Transverse colon (tissue), 4 donors: ENCODE measurements around the gene C16orf96. TPM values are rescaled to one million over a fixed set of nuclear protein-coding genes. Genes with fewer than 3 reads are reported as not detected.

ENCODE experiments used
- DNase-seq: peaks from one replicate; pipeline ENCODE4 v3.0.0-alpha.2; 2019
- H3K27ac ChIP-seq, 4 donors: fragments of 200-600 bp; sonication (generic); 2 replicates each; pipeline ENCODE4 v1.5.1; 2016 to 2018; ENCODE audit warnings: inconsistent platforms in 4 of 4
- H3K27me3 ChIP-seq: fragments of 200-600 bp; sonication (generic); 2 replicates; pipeline ENCODE4 v1.5.1; 2017; ENCODE audit warnings: inconsistent platforms
- H3K36me3 ChIP-seq, 4 donors: fragments of 200-600 bp; sonication (generic); 2 replicates each; pipeline ENCODE4 v1.5.1; 2017 to 2019; ENCODE audit warnings: inconsistent platforms in 4 of 4
- H3K4me1 ChIP-seq, 4 donors: fragments of 200-600 bp; sonication (generic); 2 replicates each; pipeline ENCODE4 v1.5.1; 2017 to 2020; ENCODE audit warnings: inconsistent platforms in 4 of 4
- H3K4me3 ChIP-seq, 4 donors: fragments of 200-600 bp; sonication (generic); 1 replicate in 1 of 4; 2 replicates in 3 of 4; pipeline versions ENCODE4 v1.5.1 to v1.6.1; 2017 to 2019; ENCODE audit warnings: inconsistent platforms in 4 of 4
- H3K9me3 ChIP-seq, 2 donors: fragments of 200-600 bp; sonication (generic); 2 replicates each; pipeline ENCODE4 v1.5.1; 2017 to 2019; ENCODE audit warnings: inconsistent platforms in 2 of 2
- EP300 ChIP-seq: sonication (generic); formaldehyde crosslinking; IDR thresholded peaks from one replicate; pipeline ENCODE4 v1.6.1; 2017; ENCODE audit warnings: antibody characterized with exemption, low read depth
- POLR2A ChIP-seq: fragments of 450-650 bp; IDR thresholded peaks from one replicate; pipeline ENCODE4 v1.6.1; 2016; ENCODE audit warnings: antibody characterized with exemption, mild to moderate bottlenecking, moderate library complexity
- POLR2AphosphoS5 ChIP-seq, 3 donors: sonication (generic); formaldehyde crosslinking; IDR thresholded peaks; one replicate each; pipeline ENCODE4 v1.6.1; 2016; ENCODE audit warnings: antibody characterized with exemption in 3 of 3
- WGBS, 2 donors: methylation state at CpG; one replicate each; pipeline ENCODE4 v1.1.5; 2018; ENCODE audit warnings: low coverage in 1 of 2; 5-methylcytosine and 5-hydroxymethylcytosine counted together
- in situ Hi-C, 4 donors: fragments of 200-750 bp; cut with MboI; loops; one replicate each; pipeline versions ENCODE4 v1.15.0 to v1.15.1; 2017; ENCODE audit warnings: low sequenced_read_pairs in 3 of 4, low pct_ligation_motif_present in 1 of 4, low pct_unique_long_range_greater_than_20kb in 1 of 4
- intact Hi-C: fragments of 100-400 bp; cut with DNase I; formaldehyde crosslinking; loops from one replicate; pipeline ENCODE4 v1.15.1; 2023; ENCODE audit warnings: low total_unique reads
- total RNA-seq, 4 donors: library from RNA; depleted of rRNA; stranded (reverse); fragments of >200 nt; gene quantifications; one replicate each; pipeline ENCODE4 v1.1.0, GENCODE V29; 2016
- TF ChIP-seq, protein P1 (sequence below), 5 experiments: fragments of 200-600 bp in 3 of 5; fragments of 450-650 bp in 2 of 5; sonication (generic) in 3 of 5; IDR thresholded peaks; 1 replicate in 2 of 5; 2 replicates in 3 of 5; pipeline ENCODE4 v1.5.1; 2016 to 2017; ENCODE audit warnings: antibody characterized with exemption in 5 of 5, inconsistent platforms in 3 of 5, mild to moderate bottlenecking in 2 of 5, moderate library complexity in 1 of 5

Gene C16orf96
- total RNA-seq, 4 donors from 2014 or later = not detected

DNA sequence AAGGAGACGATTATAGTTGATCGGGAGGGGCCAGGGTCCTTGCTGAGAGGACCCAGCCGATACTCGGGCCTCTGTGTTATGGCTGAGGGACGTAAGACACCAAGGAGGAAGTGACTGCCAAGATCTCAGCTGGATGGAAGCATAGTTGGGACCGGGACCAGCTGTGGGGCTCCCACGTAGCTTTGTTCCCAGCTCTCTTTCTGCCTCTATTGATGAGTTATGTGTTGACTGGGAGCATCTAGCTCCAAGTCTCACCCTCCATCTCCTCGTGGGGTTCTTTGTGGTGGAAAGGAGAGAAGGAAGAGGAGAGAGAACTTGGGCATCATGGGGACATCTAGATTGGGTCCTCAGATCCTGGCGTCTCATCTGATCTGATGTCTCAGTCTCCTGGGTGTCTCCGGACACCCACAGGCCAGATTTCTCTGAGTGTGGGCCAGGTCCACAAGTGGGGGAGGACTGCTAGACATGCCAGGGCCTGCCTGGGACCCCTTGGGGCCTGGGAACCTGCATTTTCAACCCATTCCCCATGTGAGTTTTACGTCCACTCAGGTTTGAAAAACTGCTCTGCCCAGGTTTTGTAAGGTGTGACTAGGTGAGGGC, 69.5 kb downstream of the C16orf96 start:
- Histone ChIP-seq H3K4me1 (peaks cover 11 to 23% (median 14%) of the 10 kb centered on the region in 4 donors), H3K27ac (peak overlapping the region; percentile 94 to 97 (median 96)), H3K9me3 (no peaks in the 10 kb centered on the region), H3K27me3 (no peaks in the 10 kb centered on the region), H3K4me3 (peak overlapping the region; percentile 92 to 95 (median 94)), H3K36me3 (no peaks in the 10 kb centered on the region)
- intact Hi-C loops (no loop called here), in situ Hi-C loops (no loop called here)
- DNase-seq = no peak
- WGBS, 2 donors = 8% methylated on average over 11 of the region's 11 CpGs; no CpG with 5 or more reads in 1 of the 2 donors
- no peak for TF ChIP-seq EP300
- TF ChIP-seq, protein P1, sequence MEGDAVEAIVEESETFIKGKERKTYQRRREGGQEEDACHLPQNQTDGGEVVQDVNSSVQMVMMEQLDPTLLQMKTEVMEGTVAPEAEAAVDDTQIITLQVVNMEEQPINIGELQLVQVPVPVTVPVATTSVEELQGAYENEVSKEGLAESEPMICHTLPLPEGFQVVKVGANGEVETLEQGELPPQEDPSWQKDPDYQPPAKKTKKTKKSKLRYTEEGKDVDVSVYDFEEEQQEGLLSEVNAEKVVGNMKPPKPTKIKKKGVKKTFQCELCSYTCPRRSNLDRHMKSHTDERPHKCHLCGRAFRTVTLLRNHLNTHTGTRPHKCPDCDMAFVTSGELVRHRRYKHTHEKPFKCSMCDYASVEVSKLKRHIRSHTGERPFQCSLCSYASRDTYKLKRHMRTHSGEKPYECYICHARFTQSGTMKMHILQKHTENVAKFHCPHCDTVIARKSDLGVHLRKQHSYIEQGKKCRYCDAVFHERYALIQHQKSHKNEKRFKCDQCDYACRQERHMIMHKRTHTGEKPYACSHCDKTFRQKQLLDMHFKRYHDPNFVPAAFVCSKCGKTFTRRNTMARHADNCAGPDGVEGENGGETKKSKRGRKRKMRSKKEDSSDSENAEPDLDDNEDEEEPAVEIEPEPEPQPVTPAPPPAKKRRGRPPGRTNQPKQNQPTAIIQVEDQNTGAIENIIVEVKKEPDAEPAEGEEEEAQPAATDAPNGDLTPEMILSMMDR (IDR thresholded peaks at IDR 0.05) = no peak
- no peak for TF ChIP-seq POLR2A
- no peak for TF ChIP-seq POLR2AphosphoS5 (IDR thresholded peaks at IDR 0.05)

- no peak for DNase-seq
- in situ Hi-C loops (no loop called here), intact Hi-C loops (no loop called here)
- H3K27me3 ChIP-seq = no peaks in the 10 kb centered on the region
- peak overlapping the region in 2 of 4 donors; percentile 92 to 94 for H3K4me3 ChIP-seq
- no peaks in the 10 kb centered on the region for H3K9me3 ChIP-seq
- H3K36me3 ChIP-seq = no peaks in the 10 kb centered on the region
- peak overlapping the region in 2 of 4 donors; percentile 95 to 97 for H3K27ac ChIP-seq
- WGBS, 2 donors = 40 to 54% methylated on average over 2 to 6 of the region's 6 CpGs
- peaks cover 11 to 23% (median 14%) of the 10 kb centered on the region in 4 donors for H3K4me1 ChIP-seq
- TF ChIP-seq, protein P1 (IDR thresholded peaks at IDR 0.05) = no peak
- TF ChIP-seq POLR2AphosphoS5 (IDR thresholded peaks at IDR 0.05) = no peak
- TF ChIP-seq EP300 = no peak
- no peak for TF ChIP-seq POLR2A
Observed at GRCh38 chr16:4626396-4626795, 70.3 kb downstream of the C16orf96 start.

DNA sequence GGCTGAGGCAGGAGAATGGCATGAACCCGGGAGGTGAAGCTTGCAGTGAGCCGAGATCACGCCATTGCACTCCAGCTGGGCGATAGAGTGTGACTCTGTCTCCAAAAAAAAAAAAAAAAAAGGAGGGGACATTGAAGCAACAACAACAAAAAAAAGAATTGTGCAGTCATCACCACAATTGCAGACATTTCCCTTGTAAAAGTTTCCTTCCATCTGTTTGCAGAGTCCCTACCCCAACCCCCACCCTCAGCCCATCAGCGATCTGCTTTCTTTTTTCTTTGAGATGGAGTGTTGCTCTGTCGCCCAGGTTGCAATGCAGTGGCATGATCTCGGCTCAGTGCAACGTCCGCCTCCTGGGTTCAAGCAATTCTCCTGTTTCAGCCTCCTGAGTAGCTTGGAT, 72.1 kb downstream of the C16orf96 start:
- 93% methylated on average over 3 to 9 of the region's 9 CpGs for WGBS, 2 donors
- Histone ChIP-seq H3K4me1 (peaks cover 11 to 23% (median 14%) of the 10 kb centered on the region in 4 donors), H3K36me3 (no peaks in the 10 kb centered on the region), H3K27me3 (no peaks in the 10 kb centered on the region), H3K4me3 (no peak overlapping the region), H3K9me3 (no peaks in the 10 kb centered on the region), H3K27ac (no peak overlapping the region)
- in situ Hi-C loops (no loop called here), intact Hi-C loops (no loop called here)
- DNase-seq = no peak
- no peak for TF ChIP-seq EP300
- TF ChIP-seq POLR2A = no peak
- TF ChIP-seq, protein P1 (IDR thresholded peaks at IDR 0.05) = no peak
- TF ChIP-seq POLR2AphosphoS5 (IDR thresholded peaks at IDR 0.05) = no peak

- TF ChIP-seq EP300 (no peak), POLR2A (no peak), POLR2AphosphoS5 (IDR thresholded peaks at IDR 0.05) (no peak)
- TF ChIP-seq, protein P1 (IDR thresholded peaks at IDR 0.05) = no peak
- H3K9me3 ChIP-seq = no peaks in the 10 kb centered on the region
- H3K27ac ChIP-seq = no peak overlapping the region
- H3K36me3 ChIP-seq = peaks cover 0 to 9% (median 0%) of the 10 kb centered on the region in 4 donors
- DNase-seq = no peak
- WGBS, 2 donors = 100% methylated on average over 1 of the region's 1 CpG; no CpG with 5 or more reads in 1 of the 2 donors
- peaks cover 3 to 7% (median 4%) of the 10 kb centered on the region in 4 donors for H3K4me1 ChIP-seq
- in situ Hi-C loops = no loop called here
- intact Hi-C loops = no loop called here
- H3K4me3 ChIP-seq = no peak overlapping the region
- H3K27me3 ChIP-seq = no peaks in the 10 kb centered on the region
Observed at GRCh38 chr16:4631444-4631843, 75.3 kb downstream of the C16orf96 start.
